Mesothelial cell of epicardium (in vitro differentiated cells): ENCODE data around the gene SYCP2. TPM values are rescaled to one million over a fixed set of nuclear protein-coding genes. Genes with fewer than 3 reads are reported as not detected.
A peak's percentile ranks its signal among the peaks of the same experiment; 100 is the strongest.

ENCODE experiments used
- DNase-seq, 2 experiments: peaks; one replicate each; pipeline ENCODE4 v3.0.0; 2021; ENCODE audit warnings: low spot score in 2 of 2; ENCODE audit not compliant: unreplicated experiment in 2 of 2
- H3K27ac Mint-ChIP-seq: 2 replicates; pipeline ENCODE4 v1.8.0; 2021; ENCODE audit warnings: mixed read lengths
- H3K27me3 Mint-ChIP-seq: 2 replicates; pipeline ENCODE4 v1.8.0; 2021; ENCODE audit warnings: low read depth, mixed read lengths
- H3K36me3 Mint-ChIP-seq: 2 replicates; pipeline ENCODE4 v1.8.0; 2021; ENCODE audit warnings: mixed read lengths
- H3K4me1 Mint-ChIP-seq: 2 replicates; pipeline ENCODE4 v1.8.0; 2021; ENCODE audit warnings: mixed read lengths
- H3K4me3 Mint-ChIP-seq: 2 replicates; pipeline ENCODE4 v1.8.0; 2021; ENCODE audit warnings: mild to moderate bottlenecking, moderate library complexity, mixed read lengths
- H3K9me3 Mint-ChIP-seq: 2 replicates; pipeline ENCODE4 v1.8.0; 2021; ENCODE audit warnings: mixed read lengths
- total RNA-seq: library from RNA; stranded (reverse); gene quantifications from 3 replicates; pipeline ENCODE4 v1.2.1, GENCODE V29; 2021
- TF ChIP-seq, protein P1 (sequence below): fragments of 200-600 bp; sonication (generic); IDR thresholded peaks from one replicate; pipeline ENCODE4 v1.5.0; 2021; ENCODE audit warnings: antibody characterized with exemption; ENCODE audit not compliant: unreplicated experiment

The SYCP2 gene
- total RNA-seq, 1 donor from 2014 or later, result 2.3 TPM

GRCh38 chr20:59817406-59817805 is 116.0 kb downstream of the SYCP2 start:
- DNase-seq, result peak in 1 of 2 experiments; percentile 7
- Mint-ChIP-seq H3K27ac (no peak overlapping the region), H3K4me3 (no peak overlapping the region), H3K27me3 (peaks cover 70% of the 10 kb centered on the region), H3K4me1 (no peaks in the 10 kb centered on the region), H3K36me3 (no peaks in the 10 kb centered on the region), H3K9me3 (no peaks in the 10 kb centered on the region)
- TF ChIP-seq, protein P1, sequence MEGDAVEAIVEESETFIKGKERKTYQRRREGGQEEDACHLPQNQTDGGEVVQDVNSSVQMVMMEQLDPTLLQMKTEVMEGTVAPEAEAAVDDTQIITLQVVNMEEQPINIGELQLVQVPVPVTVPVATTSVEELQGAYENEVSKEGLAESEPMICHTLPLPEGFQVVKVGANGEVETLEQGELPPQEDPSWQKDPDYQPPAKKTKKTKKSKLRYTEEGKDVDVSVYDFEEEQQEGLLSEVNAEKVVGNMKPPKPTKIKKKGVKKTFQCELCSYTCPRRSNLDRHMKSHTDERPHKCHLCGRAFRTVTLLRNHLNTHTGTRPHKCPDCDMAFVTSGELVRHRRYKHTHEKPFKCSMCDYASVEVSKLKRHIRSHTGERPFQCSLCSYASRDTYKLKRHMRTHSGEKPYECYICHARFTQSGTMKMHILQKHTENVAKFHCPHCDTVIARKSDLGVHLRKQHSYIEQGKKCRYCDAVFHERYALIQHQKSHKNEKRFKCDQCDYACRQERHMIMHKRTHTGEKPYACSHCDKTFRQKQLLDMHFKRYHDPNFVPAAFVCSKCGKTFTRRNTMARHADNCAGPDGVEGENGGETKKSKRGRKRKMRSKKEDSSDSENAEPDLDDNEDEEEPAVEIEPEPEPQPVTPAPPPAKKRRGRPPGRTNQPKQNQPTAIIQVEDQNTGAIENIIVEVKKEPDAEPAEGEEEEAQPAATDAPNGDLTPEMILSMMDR, result no peak

DNA sequence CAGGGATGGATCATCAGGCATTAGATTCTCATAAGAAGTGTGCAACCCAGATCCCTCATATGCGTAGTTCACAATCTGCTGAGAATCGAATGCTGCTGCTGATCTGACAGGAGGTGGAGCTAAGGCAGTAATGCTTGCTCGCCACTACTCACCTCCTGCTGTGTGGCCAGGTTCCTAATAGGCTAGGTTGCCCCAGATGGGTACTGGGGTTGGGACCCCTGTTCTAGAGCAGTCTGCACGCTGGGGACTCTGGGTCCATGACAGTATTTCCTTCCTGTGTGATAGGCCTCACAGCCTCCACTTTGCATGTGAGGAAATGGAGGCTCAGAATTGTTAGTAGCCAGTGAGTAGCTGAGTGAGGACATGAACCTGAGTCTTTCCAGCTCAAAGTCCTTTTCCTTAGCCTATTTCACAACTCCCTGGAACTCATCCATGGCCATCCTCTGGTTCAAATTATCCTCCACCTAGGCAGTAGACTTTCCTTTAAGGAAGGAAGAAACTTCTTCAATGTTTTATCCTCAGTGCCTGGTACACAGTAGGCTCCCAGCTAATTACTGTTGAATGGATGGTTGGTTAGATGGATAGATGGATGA is 117.2 kb downstream of the SYCP2 start:
- Mint-ChIP-seq H3K27me3 (peaks cover 71% of the 10 kb centered on the region), H3K4me1 (no peaks in the 10 kb centered on the region), H3K9me3 (no peaks in the 10 kb centered on the region), H3K4me3 (no peak overlapping the region), H3K36me3 (no peaks in the 10 kb centered on the region), H3K27ac (no peak overlapping the region)
- peak in 1 of 2 experiments; percentile 11 for DNase-seq
- TF ChIP-seq, protein P1, result no peak

DNA sequence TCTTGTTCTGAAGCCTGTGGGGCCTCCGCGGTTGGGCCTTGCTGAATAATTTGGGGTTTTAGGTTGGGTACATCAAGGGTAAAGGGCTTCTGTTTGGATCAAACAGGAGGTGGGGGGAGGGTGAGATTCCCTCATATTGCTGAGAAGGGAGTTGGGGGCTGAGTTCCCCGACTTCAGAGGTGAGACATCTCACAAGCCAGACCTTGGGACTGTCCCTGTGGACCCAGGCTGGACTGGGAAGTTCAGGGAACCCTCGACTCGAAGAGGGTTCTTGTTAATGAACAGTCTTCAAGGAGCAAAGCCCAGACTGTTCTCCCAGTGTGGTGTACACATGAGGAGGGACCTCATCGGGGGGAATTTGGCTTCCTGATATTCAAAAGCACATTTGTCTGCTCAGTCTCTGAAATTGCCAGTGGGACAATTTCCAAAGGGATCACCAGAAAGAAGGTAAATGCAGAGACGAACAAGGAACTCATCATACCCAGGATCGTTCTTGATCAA is 118.5 kb downstream of the SYCP2 start:
- Mint-ChIP-seq H3K4me3 (no peak overlapping the region), H3K4me1 (no peaks in the 10 kb centered on the region), H3K9me3 (no peaks in the 10 kb centered on the region), H3K27me3 (peaks cover 63% of the 10 kb centered on the region), H3K27ac (no peak overlapping the region), H3K36me3 (no peaks in the 10 kb centered on the region)
- DNase-seq, result peak in 1 of 2 experiments; percentile 9
- TF ChIP-seq, protein P1, result no peak

GRCh38 chr20:59813948-59814839 is 119.2 kb downstream of the SYCP2 start:
- H3K27me3 Mint-ChIP-seq, result peaks cover 64% of the 10 kb centered on the region
- no peak overlapping the region for H3K4me3 Mint-ChIP-seq
- no peaks in the 10 kb centered on the region for H3K9me3 Mint-ChIP-seq
- TF ChIP-seq, protein P1, result no peak
- no peaks in the 10 kb centered on the region for H3K36me3 Mint-ChIP-seq
- no peaks in the 10 kb centered on the region for H3K4me1 Mint-ChIP-seq
- peak in 1 of 2 experiments; percentile 33 for DNase-seq
- H3K27ac Mint-ChIP-seq, result no peak overlapping the region

Other genes starting within 250 kb of the SYCP2 start
- gene PPP1R3D, start 6.7 kb upstream of the SYCP2 start, total RNA-seq, result 4.5 to 5.1 TPM (median 4.5 TPM) in 3 replicates
- gene FAM217B, start 6.8 kb upstream of the SYCP2 start, total RNA-seq, result 22.3 to 27.5 TPM (median 25.7 TPM) in 3 replicates
- 0.49 to 0.88 TPM (median 0.71 TPM) in 3 replicates for gene CDH26, start 24.8 kb upstream of the SYCP2 start, total RNA-seq